ENCODE data around the gene HDAC4. TPM values are rescaled to one million over a fixed set of nuclear protein-coding genes. Genes with fewer than 3 reads are reported as not detected.

The HDAC4 gene
- polyA plus RNA-seq, 1 donor (not counting 4 experiments of a cell fraction or from before 2014, with no cell fraction given), result 2.9 TPM

DNA sequence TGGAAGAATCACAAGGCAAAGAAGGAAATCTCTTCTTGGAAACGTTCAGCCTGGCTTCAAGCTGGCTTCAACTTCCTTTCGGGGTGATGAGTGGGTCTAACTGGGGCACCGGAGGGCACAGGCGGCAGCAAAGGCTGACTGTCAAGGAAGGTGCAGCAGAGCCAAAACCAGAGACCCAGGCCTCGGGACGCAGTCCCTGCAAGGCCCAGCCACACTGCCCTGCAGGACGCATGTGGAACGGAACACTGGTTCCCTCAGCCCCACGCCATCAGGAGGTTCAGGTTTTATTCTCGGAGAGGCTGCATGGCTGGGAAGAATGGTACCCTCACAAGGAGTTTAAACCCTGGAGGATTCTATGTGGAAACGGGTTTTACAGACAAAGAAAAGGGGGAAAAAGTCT is 165.5 kb downstream of the HDAC4 start:
- dilution Hi-C loops (cut with MboI; ENCODE audit: extremely low pct_ligation_motif_present, low sequenced_read_pairs), result no loop called here
- H3K27ac ChIP-seq (ENCODE audit: control insufficient read depth, insufficient read depth, low read length), result no peak overlapping the region
- no peak for FAIRE-seq

GRCh38 chr2:239234191-239235175 is 166.3 kb downstream of the HDAC4 start:
- dilution Hi-C loops (cut with MboI; ENCODE audit: extremely low pct_ligation_motif_present, low sequenced_read_pairs), result no loop called here
- no peaks in the 10 kb centered on the region for H3K36me3 ChIP-seq (ENCODE audit: control insufficient read depth in 2 of 2, extremely low read depth in 1 of 2, insufficient read depth in 2 of 2, low read length in 2 of 2)
- FAIRE-seq, result no peak

More for the DNA sequence above, 165.5 kb downstream of the HDAC4 start:
- Histone ChIP-seq H3K36me3 (ENCODE audit: control insufficient read depth in 2 of 2, extremely low read depth in 1 of 2, insufficient read depth in 2 of 2, low read length in 2 of 2) (no peaks in the 10 kb centered on the region), H3K9me3 (ENCODE audit: control insufficient read depth, low read depth, low read length) (no peaks in the 10 kb centered on the region), H3K9ac (ENCODE audit: control insufficient read depth, extremely low read depth, insufficient read depth, low read length) (no peak overlapping the region), H3K4me2 (ENCODE audit: control insufficient read depth, extremely low read depth, insufficient read depth, low read depth, low read length) (no peak overlapping the region), H3K79me2 (ENCODE audit: control insufficient read depth, insufficient read depth, low read length) (no peaks in the 10 kb centered on the region), H3K4me1 (ENCODE audit: control insufficient read depth, extremely low read depth, insufficient read depth, low read length) (no peaks in the 10 kb centered on the region), H2AFZ (ENCODE audit: control insufficient read depth, low read length) (no peak overlapping the region), H3K4me3 (ENCODE audit: control insufficient read depth in 2 of 3, extremely low read depth in 1 of 3, insufficient read depth in 2 of 3, low read depth in 1 of 3, low read length in 3 of 3) (no peak overlapping the region), H3K9me1 (ENCODE audit: control insufficient read depth, extremely low read depth, insufficient read depth, low read length) (no peaks in the 10 kb centered on the region), H4K20me1 (ENCODE audit: control insufficient read depth, extremely low read depth, insufficient read depth, low read length) (no peaks in the 10 kb centered on the region), H3K27me3 (ENCODE audit: control insufficient read depth, extremely low read depth, insufficient read depth, low read length) (no peaks in the 10 kb centered on the region)
- TF ChIP-seq EZH2 (IDR thresholded peaks at IDR 0.05; ENCODE audit: low read length) (no peak), CTCF (optimal IDR thresholded peaks at IDR 0.05 in 1 of 3, IDR thresholded peaks at IDR 0.05 in 1 of 3, conservative IDR thresholded peaks at IDR 0.05 in 1 of 3; ENCODE audit: extremely low read depth in 1 of 3, insufficient read depth in 2 of 3, low read length in 3 of 3) (no peak)
- DNase-seq (ENCODE audit: low read depth, low spot score), result no peak

More at GRCh38 chr2:239234191-239235175, 166.3 kb downstream of the HDAC4 start:
- no peaks in the 10 kb centered on the region for H4K20me1 ChIP-seq (ENCODE audit: control insufficient read depth, extremely low read depth, insufficient read depth, low read length)
- H3K4me3 ChIP-seq (ENCODE audit: control insufficient read depth in 2 of 3, extremely low read depth in 1 of 3, insufficient read depth in 2 of 3, low read depth in 1 of 3, low read length in 3 of 3), result no peak overlapping the region
- no peaks in the 10 kb centered on the region for H3K79me2 ChIP-seq (ENCODE audit: control insufficient read depth, insufficient read depth, low read length)
- TF ChIP-seq CTCF (optimal IDR thresholded peaks at IDR 0.05 in 1 of 3, IDR thresholded peaks at IDR 0.05 in 1 of 3, conservative IDR thresholded peaks at IDR 0.05 in 1 of 3; ENCODE audit: extremely low read depth in 1 of 3, insufficient read depth in 2 of 3, low read length in 3 of 3) (no peak), EZH2 (IDR thresholded peaks at IDR 0.05; ENCODE audit: low read length) (no peak)
- no peak overlapping the region for H3K27ac ChIP-seq (ENCODE audit: control insufficient read depth, insufficient read depth, low read length)
- H2AFZ ChIP-seq (ENCODE audit: control insufficient read depth, low read length), result no peak overlapping the region
- no peaks in the 10 kb centered on the region for H3K9me1 ChIP-seq (ENCODE audit: control insufficient read depth, extremely low read depth, insufficient read depth, low read length)
- H3K9ac ChIP-seq (ENCODE audit: control insufficient read depth, extremely low read depth, insufficient read depth, low read length), result no peak overlapping the region
- no peaks in the 10 kb centered on the region for H3K4me1 ChIP-seq (ENCODE audit: control insufficient read depth, extremely low read depth, insufficient read depth, low read length)
- H3K27me3 ChIP-seq (ENCODE audit: control insufficient read depth, extremely low read depth, insufficient read depth, low read length), result no peaks in the 10 kb centered on the region
- no peak overlapping the region for H3K4me2 ChIP-seq (ENCODE audit: control insufficient read depth, extremely low read depth, insufficient read depth, low read depth, low read length)
- no peak for DNase-seq (ENCODE audit: low read depth, low spot score)
- H3K9me3 ChIP-seq (ENCODE audit: control insufficient read depth, low read depth, low read length), result no peaks in the 10 kb centered on the region
